D721Med (cell line): Measurements from ENCODE around the gene GDF7.

ENCODE experiments used
- DNase-seq: peaks from one replicate; pipeline ENCODE4 v3.0.0; 2011; ENCODE audit warnings: low spot score; ENCODE audit not compliant: insufficient read length
- FAIRE-seq: peaks from 2 replicates; lab custom pipeline; 2011; peaks lifted over from hg19 to GRCh38; lab: Jason Lieb, UNC
- TF ChIP-seq, protein P1 (sequence below): IDR thresholded peaks from 2 replicates; pipeline ENCODE4 v1.5.1; 2012; ENCODE audit warnings: mild to moderate bottlenecking, control low read depth; ENCODE audit not compliant: insufficient read depth; ENCODE audit errors: missing control alignments

Gene GDF7

DNA sequence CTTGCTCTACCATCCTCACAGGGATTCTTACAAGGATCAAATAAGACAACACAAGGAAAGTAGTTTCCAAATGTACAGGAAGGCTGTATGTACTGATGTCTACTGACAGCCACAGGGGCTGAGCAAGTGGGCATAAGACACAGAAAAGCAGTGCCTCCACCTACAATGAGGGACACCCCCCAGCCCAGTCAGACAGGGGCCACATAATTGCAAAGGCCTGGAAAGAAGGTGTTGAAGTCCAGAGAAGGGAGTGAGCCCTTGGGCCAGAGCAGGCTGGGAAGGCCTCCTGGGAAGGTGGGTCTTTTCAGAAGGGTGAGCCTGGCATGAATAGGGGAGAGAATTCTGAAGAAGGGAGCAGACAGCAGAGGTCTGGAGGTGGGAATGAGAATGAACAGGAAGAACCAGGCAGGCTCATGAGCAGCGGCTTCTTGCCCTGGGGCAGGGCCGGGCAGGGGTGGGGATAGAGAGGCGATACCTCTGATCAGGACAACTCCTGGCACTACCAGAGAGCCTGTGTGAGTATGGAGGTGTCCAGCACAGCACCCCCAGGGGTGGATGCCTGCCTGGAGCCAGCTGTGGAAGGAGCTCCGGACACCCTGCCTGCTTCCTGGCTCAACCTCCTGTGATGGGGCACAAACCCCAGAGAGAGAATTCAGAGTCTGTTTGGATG, 46.1 kb upstream of the GDF7 start:
- DNase-seq (no peak), FAIRE-seq (no peak)
- TF ChIP-seq, protein P1, sequence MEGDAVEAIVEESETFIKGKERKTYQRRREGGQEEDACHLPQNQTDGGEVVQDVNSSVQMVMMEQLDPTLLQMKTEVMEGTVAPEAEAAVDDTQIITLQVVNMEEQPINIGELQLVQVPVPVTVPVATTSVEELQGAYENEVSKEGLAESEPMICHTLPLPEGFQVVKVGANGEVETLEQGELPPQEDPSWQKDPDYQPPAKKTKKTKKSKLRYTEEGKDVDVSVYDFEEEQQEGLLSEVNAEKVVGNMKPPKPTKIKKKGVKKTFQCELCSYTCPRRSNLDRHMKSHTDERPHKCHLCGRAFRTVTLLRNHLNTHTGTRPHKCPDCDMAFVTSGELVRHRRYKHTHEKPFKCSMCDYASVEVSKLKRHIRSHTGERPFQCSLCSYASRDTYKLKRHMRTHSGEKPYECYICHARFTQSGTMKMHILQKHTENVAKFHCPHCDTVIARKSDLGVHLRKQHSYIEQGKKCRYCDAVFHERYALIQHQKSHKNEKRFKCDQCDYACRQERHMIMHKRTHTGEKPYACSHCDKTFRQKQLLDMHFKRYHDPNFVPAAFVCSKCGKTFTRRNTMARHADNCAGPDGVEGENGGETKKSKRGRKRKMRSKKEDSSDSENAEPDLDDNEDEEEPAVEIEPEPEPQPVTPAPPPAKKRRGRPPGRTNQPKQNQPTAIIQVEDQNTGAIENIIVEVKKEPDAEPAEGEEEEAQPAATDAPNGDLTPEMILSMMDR = no peak

DNA sequence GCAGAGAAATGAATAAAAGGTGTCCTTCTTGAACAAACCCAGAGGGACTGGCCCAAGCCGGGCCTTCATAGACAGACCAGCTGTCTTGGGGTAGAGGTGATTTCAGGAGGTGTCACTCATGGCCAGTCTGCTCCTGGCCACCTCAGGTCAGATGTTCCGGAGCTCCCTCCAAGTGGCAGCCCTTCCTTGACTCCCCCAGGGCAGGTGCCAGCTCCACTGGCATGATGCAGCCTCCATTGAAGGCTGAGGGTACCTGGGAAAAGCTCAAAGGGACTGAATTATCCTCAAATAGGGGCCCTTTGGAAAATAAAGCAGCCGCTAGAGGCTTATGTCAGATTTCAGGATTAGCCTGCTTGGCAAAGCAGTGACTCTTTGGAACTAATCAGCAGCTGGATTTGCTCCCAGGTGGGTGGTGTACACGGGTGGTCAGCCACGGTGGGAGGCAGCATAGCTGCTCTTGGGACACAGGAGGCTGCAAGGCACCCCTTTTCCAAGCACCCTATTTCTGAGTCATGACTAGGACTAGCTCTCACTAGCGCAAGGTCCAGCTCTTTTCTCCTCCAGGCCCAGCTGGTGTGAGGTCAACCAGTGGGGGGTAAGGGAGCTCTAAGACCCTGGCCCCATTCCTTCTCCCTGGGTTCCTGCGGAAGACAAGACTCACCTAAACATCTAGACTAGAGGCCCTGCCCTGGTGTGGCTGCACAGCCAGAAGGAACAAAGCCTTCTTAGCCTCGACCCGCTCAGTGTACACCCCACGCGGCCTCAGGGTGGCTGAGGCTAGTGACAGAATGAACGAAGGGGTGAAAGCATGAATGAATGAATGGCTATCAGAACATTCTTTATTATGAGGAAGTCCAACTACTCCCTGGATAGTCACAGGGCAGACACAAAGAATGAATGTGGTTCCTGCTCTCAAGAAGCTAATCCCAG, 45.3 kb upstream of the GDF7 start:
- TF ChIP-seq, protein P1 = no peak
- peak; percentile 78 for DNase-seq
- no peak for FAIRE-seq

DNA sequence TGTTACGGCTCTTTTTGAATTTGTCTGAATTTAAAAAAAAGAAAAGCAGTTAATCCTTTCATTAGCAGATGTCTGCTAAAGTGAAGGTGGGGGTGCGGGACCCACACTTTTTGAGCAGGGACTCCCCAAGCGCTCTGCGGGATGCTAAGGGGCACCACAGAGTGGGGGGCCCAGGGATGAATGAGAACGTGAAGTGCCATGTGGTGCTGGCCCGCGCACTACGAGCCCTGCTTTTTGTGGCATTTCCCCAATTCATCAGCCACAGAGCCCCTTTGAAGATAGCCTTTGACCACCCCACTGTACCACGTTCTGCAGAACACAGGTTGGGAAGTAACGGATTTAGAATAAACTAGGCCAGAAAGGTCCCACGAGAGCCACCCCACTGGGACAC, 44.7 kb upstream of the GDF7 start:
- DNase-seq = no peak
- FAIRE-seq = no peak
- TF ChIP-seq, protein P1 = no peak

DNA sequence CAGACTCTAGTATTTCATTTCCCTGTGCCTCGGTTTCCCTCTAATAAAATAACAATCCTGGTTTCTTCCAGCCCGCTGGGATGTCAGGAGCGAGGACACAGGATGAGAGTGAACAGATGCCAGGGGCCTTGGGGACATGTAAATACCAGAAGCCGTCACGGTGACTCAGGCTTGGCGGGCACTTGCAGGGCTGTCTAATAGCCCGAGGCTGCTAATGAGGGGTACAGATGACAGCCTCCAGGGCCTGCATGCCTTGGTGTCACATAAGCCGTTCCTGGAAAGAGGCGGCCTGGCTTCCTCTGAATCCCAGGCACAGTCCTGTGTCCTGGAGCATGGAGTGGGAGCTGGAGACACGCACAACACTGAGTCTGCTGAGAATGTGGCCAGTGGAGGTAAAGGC, 44.2 kb upstream of the GDF7 start:
- TF ChIP-seq, protein P1 = no peak
- no peak for FAIRE-seq
- peak; percentile 68 for DNase-seq

DNA sequence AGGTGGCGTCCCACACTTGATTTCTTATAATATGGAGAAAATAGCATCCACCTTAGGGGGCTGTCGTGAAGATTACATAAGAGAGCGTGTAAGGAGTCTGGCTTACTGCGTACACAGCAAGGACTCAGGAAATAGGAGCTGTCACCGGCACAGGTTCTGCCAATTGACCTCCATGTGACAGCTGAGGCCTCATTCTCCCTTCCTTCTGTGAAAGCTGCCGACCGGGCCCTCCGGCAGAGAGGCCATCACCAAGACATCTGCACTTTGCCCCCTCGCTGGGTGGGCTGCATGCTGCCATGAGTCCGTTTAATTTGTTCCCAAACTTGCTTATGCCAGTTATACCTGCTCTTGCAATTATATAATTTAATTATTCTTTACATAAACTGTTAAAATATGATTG, 43.7 kb upstream of the GDF7 start:
- FAIRE-seq (no peak), DNase-seq (no peak)
- TF ChIP-seq, protein P1 = no peak

DNA sequence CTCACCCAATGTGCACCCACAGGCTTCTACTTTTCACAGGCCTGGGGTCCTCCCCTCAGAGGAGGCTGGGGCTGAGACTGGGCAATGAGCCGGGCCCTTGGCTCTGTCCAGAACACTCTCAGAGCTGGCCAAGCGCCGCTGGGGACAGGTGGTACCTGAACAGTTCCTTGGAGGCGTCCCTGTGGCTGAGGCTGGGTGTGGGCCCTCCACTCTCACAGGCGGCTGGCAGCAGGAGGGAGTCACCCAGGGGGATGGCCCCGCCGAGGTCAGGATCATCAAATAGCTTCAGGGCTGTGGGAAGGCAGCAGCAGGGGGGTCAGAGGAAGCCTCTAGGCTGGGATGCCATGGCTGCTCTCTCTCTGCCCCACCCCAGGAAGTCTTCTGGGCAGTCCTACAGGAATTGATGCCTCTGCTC, 43.2 kb upstream of the GDF7 start:
- TF ChIP-seq, protein P1 = no peak
- DNase-seq (no peak), FAIRE-seq (no peak)
